Effector CD4-positive, alpha-beta T cell (primary cell): Measurements from ENCODE around the gene NAA35.
"Not testable (repeated sequence)": the region's sequence is repeated elsewhere in the genome, so short reads cannot be mapped to it uniquely, and the experiment has no call there.

Source experiments
- DNase-seq: peaks from one replicate; pipeline ENCODE4 v3.0.0-alpha.2; 2020

Gene NAA35

DNA sequence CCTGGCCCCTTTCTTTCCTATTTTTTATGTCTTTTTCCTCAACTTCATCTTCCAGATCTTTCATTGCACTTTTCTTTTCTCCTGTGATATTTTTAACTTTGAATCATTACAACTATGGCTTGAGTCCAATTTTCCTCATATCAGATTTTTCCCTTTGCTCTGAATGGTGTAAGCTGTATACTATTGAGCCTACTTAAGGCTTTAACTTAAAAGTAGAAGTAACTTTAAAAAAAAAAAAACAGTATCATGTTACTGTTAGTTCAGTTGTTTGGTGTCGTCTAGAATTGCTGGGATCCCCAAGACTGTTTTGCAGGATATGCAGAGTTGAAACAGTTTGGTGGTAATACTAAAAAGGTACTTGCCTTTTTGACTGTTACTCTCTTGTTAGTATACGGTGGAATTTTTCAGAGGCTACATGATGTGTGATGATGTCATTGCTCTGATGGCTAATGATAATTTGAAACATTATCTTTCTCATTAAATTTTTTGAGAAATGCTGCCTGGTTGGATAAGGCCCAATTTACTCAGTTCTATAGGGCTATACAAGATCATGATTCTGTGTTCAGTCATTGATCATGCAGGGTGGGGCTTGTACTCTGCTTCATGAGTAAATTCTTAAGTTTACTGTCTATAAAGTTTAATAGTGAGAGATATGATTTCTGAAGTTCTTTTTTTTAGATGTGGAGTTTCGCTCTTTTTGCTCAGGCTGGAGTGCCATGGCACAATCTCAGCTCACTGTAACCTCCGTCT is 8.8 kb downstream of the NAA35 start:
- DNase-seq, result no peak

DNA sequence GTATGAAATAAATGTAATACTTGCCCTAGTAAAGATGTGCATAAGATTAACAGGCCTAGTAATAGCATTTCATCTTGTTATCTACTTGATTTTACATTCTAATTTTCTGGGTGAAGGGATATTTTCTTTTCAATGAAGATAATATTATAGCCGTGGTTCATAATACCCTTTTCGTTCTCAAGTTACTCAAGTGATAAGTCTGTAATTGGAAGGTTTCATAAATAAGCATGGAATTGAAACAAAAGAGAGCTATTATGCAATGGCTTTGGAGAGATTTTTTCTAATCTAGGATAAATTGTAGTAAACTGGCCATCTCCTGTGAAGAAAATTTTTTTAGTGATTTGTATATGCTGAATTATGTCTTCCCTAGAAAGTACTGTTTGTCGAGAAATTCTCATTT is 19.0 kb downstream of the NAA35 start:
- DNase-seq, result no peak

DNA sequence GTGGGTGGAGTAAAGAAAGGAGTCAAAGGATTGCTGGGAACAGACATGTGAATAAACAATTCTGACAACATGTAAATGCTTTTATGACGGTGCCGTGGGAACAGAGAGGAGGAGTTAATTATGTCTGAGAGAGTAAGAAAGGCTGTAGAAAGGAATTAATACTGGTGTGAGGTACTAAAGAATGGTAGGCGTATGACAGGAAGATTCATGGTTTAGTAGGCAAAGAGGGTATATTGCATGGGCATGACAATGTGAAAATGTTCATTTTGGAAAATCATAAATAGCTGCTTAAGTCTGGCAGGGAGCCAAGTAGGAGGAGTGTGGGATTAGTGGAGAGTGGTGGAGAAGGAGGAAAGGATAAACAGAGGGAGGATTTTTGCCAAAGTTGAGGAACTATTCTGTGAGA is 19.7 kb downstream of the NAA35 start:
- no peak for DNase-seq

DNA sequence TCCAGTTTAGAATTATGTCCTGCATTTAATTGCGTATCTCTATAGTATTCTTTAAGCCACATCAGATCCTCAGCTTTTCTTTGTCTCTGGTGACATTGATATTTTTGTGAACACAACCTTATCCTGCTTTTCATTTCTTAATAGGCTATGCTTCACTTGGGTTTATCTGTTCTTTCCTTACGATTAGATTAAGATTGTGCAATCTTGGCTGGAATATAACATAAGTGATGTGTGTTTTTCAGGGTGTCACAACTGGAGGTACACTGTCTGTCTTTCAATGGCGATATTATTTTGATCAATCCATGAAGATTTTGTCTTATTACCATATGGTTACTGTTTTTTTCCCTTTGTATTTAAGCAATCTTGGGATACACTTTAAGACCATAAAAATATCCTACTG is 23.6 kb downstream of the NAA35 start:
- DNase-seq, result no peak

DNA sequence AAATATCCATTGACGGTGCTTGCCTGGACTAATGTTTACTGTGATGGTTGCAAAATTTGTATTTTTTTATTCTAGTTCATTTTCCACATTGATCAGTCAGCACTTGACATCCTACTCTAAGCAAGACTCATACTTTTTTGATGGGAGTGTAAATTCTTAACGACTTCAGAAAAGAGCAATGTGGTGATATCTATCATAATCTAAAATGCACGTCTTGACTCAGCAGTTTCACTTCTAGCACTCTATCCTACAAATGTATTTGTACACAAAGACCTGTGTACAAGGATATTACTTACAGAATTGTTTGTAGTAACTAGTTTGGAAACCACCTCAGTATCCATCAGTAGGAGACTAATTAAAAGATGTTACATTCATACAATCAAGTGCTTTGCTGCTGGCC is 24.0 kb downstream of the NAA35 start:
- DNase-seq, result no peak

DNA sequence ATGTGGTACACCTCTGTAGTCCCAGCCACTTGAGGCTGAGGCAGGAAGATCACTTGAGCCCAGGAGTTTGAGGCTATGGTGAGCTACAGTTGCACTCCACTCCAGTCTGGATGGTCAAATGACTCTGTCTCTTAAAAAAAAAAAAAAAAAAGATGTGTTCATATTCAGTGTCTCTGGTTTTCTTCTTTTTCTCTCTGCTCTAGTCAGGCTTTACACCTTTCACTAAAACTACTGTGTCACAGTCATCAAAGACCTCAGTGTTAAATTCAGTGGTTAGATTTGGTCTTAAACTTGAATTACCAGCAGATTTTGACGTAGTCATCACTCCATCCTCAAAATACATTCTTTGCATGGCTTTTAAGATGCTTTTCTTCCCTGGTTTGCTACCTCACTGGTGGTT is 28.8 kb downstream of the NAA35 start:
- no peak for DNase-seq

DNA sequence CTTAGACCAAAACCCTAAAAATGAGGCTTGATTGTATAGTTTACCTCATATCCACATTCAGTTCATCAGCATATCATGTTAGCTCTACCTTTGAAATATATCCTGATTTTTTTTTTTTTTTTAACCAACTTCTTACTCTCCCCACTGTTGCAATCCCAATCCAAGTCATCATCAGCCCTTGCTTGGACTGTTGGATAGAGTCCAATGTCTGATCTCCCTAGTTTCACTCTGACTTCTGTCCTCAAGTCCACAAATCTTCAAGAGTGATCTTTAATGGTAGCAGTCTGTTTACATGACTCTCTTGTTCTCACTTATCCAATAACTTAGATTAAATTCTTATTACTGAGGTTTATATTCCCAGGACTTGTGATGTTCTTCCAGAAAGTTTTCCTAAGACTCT is 30.8 kb downstream of the NAA35 start:
- no peak for DNase-seq

DNA sequence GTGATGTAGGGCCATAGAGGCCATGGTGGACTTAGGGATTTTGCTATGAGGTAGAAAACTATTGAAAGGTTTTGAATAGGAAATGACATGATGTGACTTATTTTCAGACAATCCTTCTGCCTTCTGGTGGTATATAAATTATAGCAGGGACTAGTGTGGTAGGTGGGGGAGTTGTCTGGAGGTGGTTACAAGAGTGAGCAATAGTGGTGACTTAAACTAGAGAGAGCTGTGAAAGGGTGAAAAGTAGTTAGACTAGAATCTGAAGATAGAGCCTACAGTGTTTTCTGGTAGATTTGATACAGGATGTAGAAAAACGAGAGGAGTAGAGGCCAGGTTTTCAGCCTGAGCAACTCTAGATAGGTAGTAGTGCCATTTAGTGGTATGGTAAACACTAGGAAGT is 32.3 kb downstream of the NAA35 start:
- no peak for DNase-seq

DNA sequence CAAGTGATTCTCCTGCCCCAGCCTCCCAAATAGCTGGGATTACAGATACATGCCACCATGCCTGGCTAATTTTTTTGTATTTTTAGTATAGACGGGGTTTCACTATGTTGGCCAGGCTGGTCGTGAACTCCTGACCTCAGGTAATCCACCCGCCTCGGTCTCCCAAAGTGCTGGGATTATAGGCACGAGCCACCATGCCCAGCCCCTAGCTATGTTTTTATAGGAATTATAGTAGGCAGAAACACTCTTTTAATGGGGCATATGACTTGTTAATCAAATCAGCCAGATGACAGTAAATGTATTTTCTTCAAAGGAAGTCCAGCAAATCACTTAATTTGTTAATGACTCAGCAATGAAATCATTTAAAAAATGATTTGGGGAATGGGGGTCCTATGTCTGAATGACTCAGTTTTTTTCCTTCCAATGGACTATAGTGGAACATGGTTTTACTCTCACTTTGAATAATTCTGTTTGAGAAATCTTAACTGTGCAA is 33.2 kb downstream of the NAA35 start:
- not testable (repeated sequence) for DNase-seq

DNA sequence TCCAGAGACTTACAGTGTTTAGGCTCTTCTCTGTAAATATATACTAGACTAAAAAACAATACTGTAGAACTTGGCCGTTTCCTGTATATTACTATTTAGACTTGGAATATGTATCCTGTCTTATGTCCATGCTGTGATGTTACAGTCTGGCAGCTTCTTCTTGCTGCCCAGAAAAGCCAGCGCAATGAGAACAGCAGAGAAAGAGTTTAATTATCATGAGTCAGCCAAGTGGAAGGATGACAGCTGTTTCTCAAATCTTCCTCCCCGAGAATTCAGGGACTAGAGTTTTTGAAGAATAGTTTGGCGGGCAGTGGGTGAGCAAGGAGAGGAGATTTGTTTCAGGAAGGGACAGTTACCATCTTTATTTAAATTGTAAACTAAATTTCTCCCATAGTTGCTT is 37.5 kb downstream of the NAA35 start:
- no peak for DNase-seq

DNA sequence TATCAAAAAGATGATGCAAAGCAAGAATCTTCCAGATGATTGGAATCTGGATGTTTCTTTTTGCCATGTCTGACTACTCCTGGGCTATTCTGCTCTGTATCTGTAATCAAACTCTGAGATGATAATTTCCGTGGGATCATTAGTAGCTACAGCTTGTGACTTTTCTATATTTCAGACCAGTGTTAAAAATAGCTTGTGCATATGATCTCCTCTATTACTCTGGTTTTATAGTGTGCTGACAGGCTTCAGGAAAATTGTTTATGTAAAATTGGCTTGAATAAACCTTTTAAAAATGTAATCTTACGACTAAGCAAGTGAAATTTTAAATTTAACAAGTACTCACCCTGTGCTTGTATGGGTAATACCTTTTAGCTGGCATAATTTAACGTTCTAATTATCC is 40.4 kb downstream of the NAA35 start:
- no peak for DNase-seq

DNA sequence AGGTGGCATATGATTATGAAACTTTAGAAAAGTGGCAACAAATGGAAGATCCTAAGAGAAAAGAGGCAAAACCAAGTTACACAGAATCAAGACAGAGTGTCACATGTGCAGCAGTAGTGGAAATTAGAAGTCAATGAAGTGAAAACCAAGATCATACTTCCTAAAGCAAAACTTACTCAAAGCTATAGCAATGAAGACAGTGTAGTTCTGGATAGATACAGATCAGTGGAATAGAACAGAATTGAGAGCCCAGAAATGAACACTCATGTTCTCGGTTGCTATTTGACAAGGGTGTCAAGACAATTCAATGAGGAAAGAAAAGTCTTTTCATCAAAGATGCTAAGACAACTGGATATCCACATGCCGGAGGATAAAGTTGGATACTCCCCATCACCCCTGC is 43.5 kb downstream of the NAA35 start:
- no peak for DNase-seq

DNA sequence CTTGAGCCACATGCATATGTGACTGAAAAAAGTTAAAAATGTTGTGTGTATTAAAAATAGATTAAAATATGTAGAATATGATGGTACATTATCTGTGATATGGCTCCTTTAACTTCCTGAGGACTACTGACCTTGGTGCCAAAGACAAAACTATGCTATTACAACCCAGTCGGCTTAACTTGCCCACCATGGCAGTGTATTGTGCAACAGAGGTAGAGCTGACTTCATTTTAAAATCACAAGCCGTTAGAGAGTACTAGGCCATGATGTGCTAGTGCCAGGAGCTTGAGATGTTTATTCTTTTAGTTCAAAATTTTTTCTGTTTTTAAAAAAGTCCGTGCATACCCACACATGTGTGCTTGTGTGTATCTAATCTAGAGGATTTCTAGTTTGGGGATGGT is 46.3 kb downstream of the NAA35 start:
- no peak for DNase-seq

DNA sequence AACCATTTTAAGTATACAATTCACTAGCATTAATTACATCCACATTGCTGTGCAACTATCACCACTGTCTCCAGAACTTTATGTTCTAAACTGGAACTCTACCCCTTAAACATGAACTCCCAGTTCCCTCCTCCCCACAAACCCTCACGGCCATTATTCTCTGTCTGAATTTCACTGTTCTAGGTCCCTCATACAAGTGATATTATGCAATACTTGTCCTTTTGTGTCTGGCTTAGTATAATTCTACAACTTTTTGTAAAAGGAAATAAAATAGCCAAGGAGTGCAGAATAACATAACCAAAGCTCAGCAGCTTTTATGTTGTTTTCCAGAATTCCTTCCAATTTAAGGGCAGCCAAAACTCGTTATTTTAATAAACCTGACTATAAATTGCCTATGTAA is 53.2 kb downstream of the NAA35 start:
- no peak for DNase-seq

DNA sequence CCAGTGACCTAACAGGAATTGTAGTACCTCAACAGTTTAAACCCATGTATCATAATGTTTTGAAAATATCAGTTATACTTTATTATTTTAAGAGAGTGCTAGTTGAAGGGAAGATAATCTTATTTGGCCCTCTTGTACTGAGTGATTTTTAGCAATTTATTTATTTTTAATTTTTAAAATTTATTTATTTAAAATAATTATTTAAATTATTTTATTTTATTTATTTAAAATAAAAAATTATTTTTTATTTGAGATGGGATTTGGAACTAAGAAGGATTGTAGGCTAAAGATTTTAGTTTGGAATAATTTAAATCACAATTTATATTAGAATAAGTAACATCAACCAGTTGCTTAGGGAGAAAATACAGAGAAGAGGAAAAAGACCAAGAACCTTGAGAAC is 54.2 kb downstream of the NAA35 start:
- no peak for DNase-seq

DNA sequence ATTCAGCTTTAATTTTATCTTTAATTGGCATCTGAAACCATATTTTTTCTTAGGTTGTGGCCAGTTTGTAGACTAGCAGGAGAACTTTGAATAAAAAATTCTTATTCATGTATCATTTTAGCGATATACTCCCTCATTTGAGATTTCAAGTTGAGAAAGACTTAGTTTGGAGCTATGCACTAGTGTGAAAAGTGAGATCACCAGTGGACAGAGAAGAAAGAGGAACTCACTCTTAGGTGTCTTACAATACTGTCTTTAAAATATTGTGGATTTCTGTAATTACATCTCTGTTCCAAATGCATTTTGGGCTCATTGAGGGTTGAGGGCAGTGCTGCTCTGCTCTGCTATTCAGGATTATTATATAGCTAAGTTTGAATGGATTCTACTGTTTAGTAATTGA is 54.7 kb downstream of the NAA35 start:
- no peak for DNase-seq

DNA sequence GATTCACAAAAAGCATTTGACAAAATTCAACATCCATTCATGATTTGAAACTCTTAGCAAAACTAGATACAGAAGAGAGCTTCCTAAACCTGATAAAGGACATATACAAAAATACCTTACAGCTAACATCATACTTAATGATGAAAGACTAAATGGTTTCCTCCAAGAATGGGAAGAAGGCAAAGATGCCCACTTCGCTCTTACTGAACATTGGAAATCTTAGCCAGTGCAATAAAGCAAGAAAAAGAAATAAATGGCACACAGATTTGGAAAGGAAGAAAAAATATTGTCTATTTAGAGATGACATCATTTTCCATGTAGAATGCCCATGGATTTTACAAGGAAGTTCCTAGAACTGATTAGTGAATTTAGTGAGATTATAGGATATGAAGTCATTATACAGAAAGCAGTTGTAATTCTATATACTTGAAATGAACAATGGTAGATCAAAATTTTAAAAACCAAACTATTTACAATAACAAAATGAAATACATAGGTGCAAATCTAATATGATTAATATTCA is 64.4 kb downstream of the NAA35 start:
- no peak for DNase-seq

DNA sequence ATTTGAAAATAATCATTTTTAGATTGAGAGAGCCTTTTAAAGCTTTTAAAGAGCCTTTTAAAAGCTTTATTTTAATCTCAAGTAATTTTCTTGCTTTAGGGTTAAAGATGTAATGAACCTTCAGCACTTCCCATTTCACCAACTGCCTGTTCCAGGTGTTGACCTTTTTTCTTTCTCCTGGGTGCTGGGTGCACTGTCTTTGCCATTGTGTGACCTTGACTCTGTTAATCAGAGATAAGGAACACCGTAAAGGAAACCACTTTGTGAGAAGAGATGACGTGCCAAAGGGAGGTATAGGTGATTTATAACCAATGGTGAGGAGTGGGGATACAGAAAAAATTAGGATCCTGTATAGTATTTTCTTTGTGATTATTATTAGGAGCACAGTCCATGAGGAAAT is 68.2 kb downstream of the NAA35 start:
- no peak for DNase-seq

DNA sequence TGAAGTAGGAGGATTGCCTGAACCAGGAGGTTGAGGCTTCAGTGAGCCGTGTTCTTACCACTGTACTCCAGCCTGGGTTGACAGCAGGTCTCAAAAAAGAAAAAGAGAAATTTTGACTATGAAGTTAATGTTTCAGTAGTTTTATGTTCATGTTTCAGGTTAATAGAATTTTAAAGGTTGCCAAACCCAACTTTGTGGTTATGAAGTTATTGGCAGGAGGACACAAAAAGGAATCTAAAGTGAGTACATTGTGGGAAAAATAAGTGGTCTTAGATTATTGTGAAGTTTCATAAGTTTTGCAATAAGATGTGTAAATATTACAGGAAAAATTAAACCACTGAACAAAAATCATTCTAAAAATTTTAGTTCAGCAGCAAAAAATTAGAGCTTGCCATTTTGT is 79.8 kb downstream of the NAA35 start:
- no peak for DNase-seq

DNA sequence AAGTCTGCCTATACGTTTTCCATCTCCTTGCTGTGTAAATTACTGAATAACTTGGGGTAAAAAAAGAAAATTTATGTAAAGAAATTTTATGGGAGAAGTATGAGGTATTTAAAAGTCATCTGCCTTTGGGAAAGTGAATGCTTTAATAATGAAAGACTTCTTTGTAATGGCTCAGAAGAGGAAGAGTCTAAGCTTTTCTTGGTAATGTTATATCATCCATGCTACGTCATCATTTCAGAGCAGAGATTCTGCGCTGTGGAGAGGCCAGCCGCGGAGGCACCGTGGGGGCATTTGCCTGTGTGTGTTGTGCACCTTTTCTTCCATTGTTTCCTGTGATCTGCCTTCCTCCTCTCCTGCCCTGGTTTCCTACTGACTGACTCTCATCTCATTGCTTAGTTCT is 80.2 kb downstream of the NAA35 start:
- DNase-seq, result no peak

DNA sequence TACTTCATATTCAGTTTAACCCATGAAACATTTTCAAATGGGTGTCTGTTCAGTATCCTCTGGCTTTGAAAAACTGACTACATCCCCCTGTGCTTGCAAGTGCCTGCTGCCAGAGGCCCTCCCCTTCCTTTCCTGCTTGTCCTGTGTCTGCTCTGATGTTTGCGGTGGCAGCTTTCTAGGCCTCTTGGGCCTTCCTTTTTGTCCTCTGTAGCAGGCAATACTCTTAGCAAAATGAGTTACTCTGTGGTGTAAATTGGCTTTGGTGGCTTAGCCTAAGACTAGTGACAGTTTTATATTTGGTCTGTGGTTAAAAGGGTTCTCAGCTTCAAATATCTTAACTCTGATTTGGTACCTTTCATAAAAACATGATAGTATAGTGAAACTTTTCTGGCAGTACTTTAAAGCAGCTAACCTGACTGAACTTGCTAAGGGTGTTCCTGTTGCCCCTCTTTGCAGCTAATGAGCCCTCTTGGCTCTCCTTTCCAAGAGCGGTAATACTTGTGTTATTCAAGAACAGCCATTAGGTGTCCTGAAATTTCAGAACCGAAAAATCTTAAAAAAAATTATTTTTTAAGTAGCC is 81.8 kb downstream of the NAA35 start:
- no peak for DNase-seq

DNA sequence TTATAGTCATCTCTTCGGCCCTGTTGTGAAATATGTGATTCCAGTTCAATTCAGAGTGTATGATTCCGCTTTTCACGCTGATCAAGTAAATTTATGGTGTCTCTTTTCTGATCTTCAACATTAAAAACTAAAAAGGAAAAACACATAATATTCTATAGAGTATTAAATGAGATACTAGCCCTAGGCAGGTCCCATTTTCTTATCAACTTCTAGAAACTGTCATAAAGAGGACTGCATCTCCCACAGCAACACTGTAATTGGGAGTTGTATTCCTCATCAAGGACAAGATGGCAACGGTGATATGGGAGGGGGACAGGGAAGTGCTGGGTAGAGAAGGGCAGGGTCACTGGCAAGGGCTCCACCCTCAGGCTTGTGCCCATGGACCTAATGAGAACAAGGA is 86.8 kb downstream of the NAA35 start:
- no peak for DNase-seq

DNA sequence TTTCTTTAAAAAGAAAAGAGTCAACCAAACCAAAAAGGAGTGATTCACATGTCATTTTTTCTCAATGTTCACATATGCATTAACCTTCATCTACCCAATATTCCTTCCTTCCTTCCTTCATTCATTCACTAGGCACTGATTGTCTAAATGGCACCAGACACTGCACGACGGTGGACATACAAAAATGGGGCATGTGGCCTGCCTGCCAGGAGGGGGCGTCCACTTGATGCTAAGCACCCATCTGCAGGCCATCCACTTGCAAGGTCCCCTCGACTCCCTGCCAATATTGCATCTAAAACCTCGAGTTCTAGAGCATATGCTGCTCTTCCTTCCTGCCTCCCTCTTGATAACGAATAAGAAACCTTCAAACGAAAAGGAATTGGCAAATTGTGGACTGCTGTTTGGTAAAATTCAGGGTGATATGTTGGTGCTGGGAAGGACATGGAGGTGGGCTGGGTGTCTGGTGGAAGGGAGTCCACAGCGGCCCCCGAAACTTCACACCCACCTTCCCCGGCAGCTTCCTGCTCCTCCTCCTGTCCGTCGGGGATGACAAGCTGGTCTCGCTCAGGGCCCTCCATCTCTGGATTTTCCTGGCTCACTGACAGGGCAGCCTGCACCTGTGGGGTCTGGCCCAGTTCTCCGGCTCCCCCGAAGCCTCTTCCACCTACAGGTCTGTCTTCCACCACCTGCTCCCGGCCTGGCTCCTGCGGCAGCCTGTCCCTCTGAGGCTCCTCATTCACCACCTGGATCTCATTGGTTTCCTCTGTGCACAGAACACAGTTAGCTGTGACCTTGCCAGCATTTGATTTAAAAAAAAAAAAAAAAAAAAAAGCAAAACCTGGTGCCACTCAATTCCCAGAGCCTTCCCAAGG is 94.2 kb downstream of the NAA35 start:
- no peak for DNase-seq
